IMR-90 (cell line): ENCODE results near the gene NPM1. TPM values are rescaled to one million over a fixed set of nuclear protein-coding genes. Genes with fewer than 3 reads are reported as not detected.

Experiments
- ATAC-seq: fragments of 200-7000 bp; cut with Tn5 transposase; 2 replicates; pipeline ENCODE4 v1.9.1; 2020; ENCODE audit warnings: low read depth, mild to moderate bottlenecking, moderate library complexity
- BruUV-seq: library from RNA; stranded (reverse); fragments of 400-500 nt; replicated peaks from 2 replicates; lab custom pipeline; 2021; lab: Mats Ljungman, UMichigan
- CTCF ChIA-PET: fragments of 300-600 bp; formaldehyde crosslinking; extraction: SDS; loops from one replicate; lab custom pipeline; 2021; ENCODE audit warnings: antibody characterized with exemption; lab: Yijun Ruan, JAX
- POLR2A ChIA-PET: fragments of 300-600 bp; sonication (Branson Sonifier 250); formaldehyde crosslinking; loops from one replicate; lab custom pipeline; 2022; ENCODE audit warnings: antibody characterized with exemption; ENCODE audit not compliant: unreplicated experiment; lab: Charles Lee
- DNase-seq: peaks from one replicate; pipeline ENCODE4 v3.0.0; 2013
- H2AFZ ChIP-seq: replicated peaks from 2 replicates; pipeline ENCODE3; 2013; ENCODE audit warnings: low read length, mild to moderate bottlenecking; ENCODE audit not compliant: poor library complexity
- H2AK5ac ChIP-seq: 2 replicates; pipeline ENCODE4 v1.6.1; 2013; ENCODE audit warnings: low read depth, low read length, inconsistent platforms
- H2AK9ac ChIP-seq: replicated peaks from 2 replicates; pipeline ENCODE3; 2013; ENCODE audit warnings: mild to moderate bottlenecking, low read depth, low read length, moderate library complexity; ENCODE audit not compliant: poor library complexity
- H2BK120ac ChIP-seq: 2 replicates; pipeline ENCODE4 v1.6.1; 2013; ENCODE audit warnings: low read depth, low read length, inconsistent platforms
- H2BK15ac ChIP-seq: 3 replicates; pipeline ENCODE4 v1.6.1; 2013; ENCODE audit warnings: low read depth, low read length, inconsistent platforms
- H2BK20ac ChIP-seq: 2 replicates; pipeline ENCODE4 v1.6.1; 2013; ENCODE audit warnings: low read depth, mild to moderate bottlenecking, inconsistent platforms, low read length, moderate library complexity
- H2BK5ac ChIP-seq: 2 replicates; pipeline ENCODE4 v1.6.1; 2013; ENCODE audit warnings: mild to moderate bottlenecking, low read depth, low read length, inconsistent platforms; ENCODE audit not compliant: poor library complexity, severe bottlenecking
- H3K14ac ChIP-seq: replicated peaks from 2 replicates; pipeline ENCODE4 v1.6.1; 2013; ENCODE audit warnings: low read depth, low read length, inconsistent platforms
- H3K18ac ChIP-seq: 2 replicates; pipeline ENCODE4 v1.6.1; 2013; ENCODE audit warnings: low read depth, low read length, control low read depth
- H3K23ac ChIP-seq: 2 replicates; pipeline ENCODE4 v1.6.1; 2013; ENCODE audit warnings: low read depth, low read length, inconsistent platforms
- H3K27ac ChIP-seq: 2 replicates; pipeline ENCODE4 v1.5.1; 2013; ENCODE audit warnings: mild to moderate bottlenecking, control low read depth, low read length; ENCODE audit not compliant: insufficient read depth
- H3K27me3 ChIP-seq: 2 replicates; pipeline ENCODE4 v1.6.1; 2013; ENCODE audit warnings: low read length; ENCODE audit not compliant: control insufficient read depth, insufficient read depth
- H3K36me3 ChIP-seq: 2 replicates; pipeline ENCODE4 v1.6.1; 2013; ENCODE audit warnings: low read length, mixed read lengths; ENCODE audit not compliant: control insufficient read depth, insufficient read depth
- H3K4ac ChIP-seq: 2 replicates; pipeline ENCODE4 v1.6.1; 2013; ENCODE audit warnings: low read depth, low read length, inconsistent platforms
- H3K4me1 ChIP-seq: 2 replicates; pipeline ENCODE4 v1.6.1; 2013; ENCODE audit warnings: low read length, mixed read lengths; ENCODE audit not compliant: control insufficient read depth, insufficient read depth
- H3K4me2 ChIP-seq: 2 replicates; pipeline ENCODE4 v1.6.1; 2013; ENCODE audit warnings: low read depth, mild to moderate bottlenecking, control low read depth, low read length, moderate library complexity
- H3K4me3 ChIP-seq: 2 replicates; pipeline ENCODE4 v1.5.1; 2013; ENCODE audit warnings: low read depth, mild to moderate bottlenecking, control low read depth, low read length, moderate library complexity; ENCODE audit not compliant: insufficient read depth
- H3K56ac ChIP-seq: 2 replicates; pipeline ENCODE4 v1.6.1; 2013; ENCODE audit warnings: low read length, inconsistent platforms; ENCODE audit not compliant: insufficient read depth; ENCODE audit errors: extremely low read depth
- H3K79me1 ChIP-seq, 2 experiments: 2 replicates each; pipeline ENCODE4 v1.6.1; 2013; ENCODE audit warnings: low read length in 2 of 2, inconsistent platforms in 1 of 2, low read depth in 1 of 2
- H3K9ac ChIP-seq: 2 replicates; pipeline ENCODE4 v1.6.1; 2013; ENCODE audit warnings: low read depth, low read length, control low read depth
- H3K9me1 ChIP-seq: 2 replicates; pipeline ENCODE4 v1.6.1; 2013; ENCODE audit warnings: low read length, inconsistent platforms; ENCODE audit not compliant: insufficient read depth
- H3K9me3 ChIP-seq: 2 replicates; pipeline ENCODE4 v1.6.1; 2013; ENCODE audit warnings: low read length; ENCODE audit not compliant: control insufficient read depth, insufficient read depth
- H4K20me1 ChIP-seq: 2 replicates; pipeline ENCODE4 v1.6.1; 2013; ENCODE audit warnings: low read length, inconsistent platforms; ENCODE audit not compliant: insufficient read depth
- H4K5ac ChIP-seq: 2 replicates; pipeline ENCODE4 v1.6.1; 2013; ENCODE audit warnings: mild to moderate bottlenecking, low read depth, low read length, control low read depth
- H4K8ac ChIP-seq, 2 experiments: 2 replicates each; pipeline ENCODE4 v1.6.1; 2013; ENCODE audit warnings: low read depth in 2 of 2, low read length in 2 of 2, control low read depth in 1 of 2, inconsistent platforms in 1 of 2
- H4K91ac ChIP-seq: 2 replicates; pipeline ENCODE4 v1.6.1; 2013; ENCODE audit warnings: low read depth, low read length, inconsistent platforms; ENCODE audit not compliant: insufficient read depth
- BHLHE40 ChIP-seq: fragments of 150-350 bp; IDR thresholded peaks from 2 replicates; pipeline ENCODE4 v1.6.1; 2016; ENCODE audit warnings: mild to moderate bottlenecking, low read depth, low read length
- CEBPB ChIP-seq: IDR thresholded peaks from 2 replicates; pipeline ENCODE4 v1.6.1; 2012; ENCODE audit warnings: low read depth, low read length, improper control_type of control experiment
- CHD1 ChIP-seq: IDR thresholded peaks from 2 replicates; pipeline ENCODE4 v1.6.1; 2012; ENCODE audit warnings: low read depth, low read length, improper control_type of control experiment
- CTCF ChIP-seq: conservative IDR thresholded peaks from 2 replicates; pipeline ENCODE4 v1.5.1; 2012; ENCODE audit warnings: mild to moderate bottlenecking, low read depth, low read length, improper control_type of control experiment
- ELK1 ChIP-seq: fragments of 150-350 bp; IDR thresholded peaks from 2 replicates; pipeline ENCODE4 v1.6.1; 2016; ENCODE audit warnings: low read depth, mild to moderate bottlenecking, low read length, moderate library complexity, borderline replicate concordance
- FOS ChIP-seq: fragments of 150-350 bp; IDR thresholded peaks from 2 replicates; pipeline ENCODE4 v1.6.1; 2016; ENCODE audit warnings: low read depth, low read length
- MAFK ChIP-seq: IDR thresholded peaks from 2 replicates; pipeline ENCODE4 v1.6.1; 2012; ENCODE audit warnings: low read depth, low read length, improper control_type of control experiment
- MAZ ChIP-seq: IDR thresholded peaks from 2 replicates; pipeline ENCODE4 v1.6.1; 2012; ENCODE audit warnings: low read depth, mild to moderate bottlenecking, low read length, improper control_type of control experiment, moderate library complexity, borderline replicate concordance
- MXI1 ChIP-seq: IDR thresholded peaks from 2 replicates; pipeline ENCODE4 v1.6.1; 2012; ENCODE audit warnings: low read depth, mild to moderate bottlenecking, low read length, moderate library complexity, borderline replicate concordance
- POLR2A ChIP-seq: IDR thresholded peaks from 2 replicates; pipeline ENCODE4 v1.6.1; 2012; ENCODE audit warnings: mild to moderate bottlenecking, low read depth, low read length
- RAD21 ChIP-seq: IDR thresholded peaks from 2 replicates; pipeline ENCODE4 v1.6.1; 2012; ENCODE audit warnings: low read length, improper control_type of control experiment
- RCOR1 ChIP-seq: IDR thresholded peaks from 2 replicates; pipeline ENCODE4 v1.6.1; 2012; ENCODE audit warnings: mild to moderate bottlenecking, low read length, improper control_type of control experiment; ENCODE audit not compliant: insufficient replicate concordance
- RFX5 ChIP-seq: IDR thresholded peaks from 2 replicates; pipeline ENCODE4 v1.8.0; 2012; ENCODE audit warnings: low read depth, mild to moderate bottlenecking, low read length, moderate library complexity
- SMC3 ChIP-seq: fragments of 150-350 bp; IDR thresholded peaks from 2 replicates; pipeline ENCODE4 v1.6.1; 2016; ENCODE audit warnings: low read depth, mild to moderate bottlenecking, antibody characterized with exemption, low read length, moderate library complexity
- WGBS, 2 experiments: methylation state at CpG; one replicate each; pipeline versions ENCODE4 v1.1.5 to v1.1.7; 2013; ENCODE audit warnings: missing lambda C conversion rate in 2 of 2; ENCODE audit not compliant: insufficient read length in 1 of 2; ENCODE audit errors: extremely low coverage in 2 of 2; 5-methylcytosine and 5-hydroxymethylcytosine counted together
- dilution Hi-C: fragments of 300-500 bp; cut with HindIII; formaldehyde crosslinking; loops from one replicate; pipeline ENCODE4 v1.14.3; 2018; ENCODE audit warnings: low sequenced_read_pairs; ENCODE audit not compliant: unreplicated experiment
- in situ Hi-C: fragments of 300-500 bp; cut with MboI; formaldehyde crosslinking; loops from 3 replicates; pipeline ENCODE4 v1.14.3; 2019; ENCODE audit warnings: low sequenced_read_pairs, inconsistent platforms, mixed read lengths
- intact Hi-C: fragments of 100-400 bp; cut with micrococcal nuclease; formaldehyde crosslinking; loops from 2 replicates; pipeline ENCODE4 v1.10.0; 2022
- polyA plus RNA-seq, 3 experiments: library from polyadenylated mRNA; depleted of rRNA; stranded (reverse); fragments of >200 nt; gene quantifications; 2 replicates each; pipeline ENCODE4 v1.2.3, GENCODE V29; 2012; ENCODE audit warnings: low replicate concordance in 1 of 3
- total RNA-seq: library from RNA; depleted of rRNA; stranded (reverse); fragments of >200 nt; gene quantifications from 2 replicates; pipeline ENCODE4 v1.2.3, GENCODE V29; 2012

Gene NPM1
- total and polyA plus RNA-seq, 2 of the 4 experiments (the other 2 are of a cell fraction): 856 to 929 TPM

DNA sequence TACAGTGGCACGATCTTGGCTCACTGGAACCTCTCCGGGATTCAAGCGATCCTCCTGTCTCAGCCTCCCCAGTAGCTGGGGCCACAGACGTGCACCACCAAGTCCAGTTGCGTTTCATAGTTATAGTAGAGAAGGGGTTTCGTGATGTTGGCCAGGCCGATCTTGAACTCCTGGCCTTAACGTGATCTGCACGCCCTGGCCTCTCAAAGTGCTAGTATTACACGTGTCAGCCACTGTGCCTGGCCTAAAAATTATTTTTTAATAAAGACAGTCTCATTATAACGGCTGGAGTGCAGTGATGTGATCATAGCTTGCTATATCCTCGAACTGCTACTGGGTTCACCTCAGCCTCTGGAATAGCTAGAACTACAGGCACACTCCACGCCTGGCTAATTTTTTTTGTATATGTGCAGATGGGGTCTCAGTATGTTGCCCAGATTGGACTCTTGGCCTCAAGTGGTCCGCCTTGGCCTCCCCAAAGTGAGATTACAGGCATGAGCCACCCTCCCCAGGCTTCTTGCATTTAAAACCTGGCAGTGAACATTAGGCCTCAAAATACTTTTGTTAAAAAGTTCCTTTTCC is 4.4 kb downstream of the NPM1 start:
- H3K56ac ChIP-seq: no peak overlapping the region
- no peak overlapping the region for H3K4me3 ChIP-seq
- H3K4me1 ChIP-seq: no peaks in the 10 kb centered on the region; the same call in 1 of the 2 replicates
- peaks cover 93% of the 10 kb centered on the region for H4K20me1 ChIP-seq
- no CpG with 5 or more reads among the region's 14 CpGs for WGBS, 2 experiments
- intact Hi-C loops (no loop called here), dilution Hi-C loops (no loop called here), in situ Hi-C loops (no loop called here)
- CTCF ChIA-PET: interaction anchor here (0.7 kb wide), 2 partner anchors 32 to 70 kb away, joined by 4 to 7 read pairs; no protein-coding TSS in a partner anchor
- no peak overlapping the region for H3K4ac ChIP-seq
- no peak overlapping the region for H3K27ac ChIP-seq
- no peaks in the 10 kb centered on the region for H3K27me3 ChIP-seq
- H2BK15ac ChIP-seq: no peak overlapping the region
- no peak overlapping the region for H2AK9ac ChIP-seq
- no peak overlapping the region for H3K18ac ChIP-seq
- peaks cover 7% of the 10 kb centered on the region; the same call in 1 of the 2 replicates for H3K9me1 ChIP-seq
- H3K9me3 ChIP-seq: no peaks in the 10 kb centered on the region
- no peak overlapping the region for H3K9ac ChIP-seq
- H4K5ac ChIP-seq: no peak overlapping the region
- no peak overlapping the region for H4K8ac ChIP-seq
- H3K79me1 ChIP-seq: peaks cover 0 to 33% of the 10 kb centered on the region in 2 experiments; a peak in 2 of 4 replicates
- TF ChIP-seq BHLHE40 (no peak), CEBPB (no peak), MXI1 (no peak), ELK1 (no peak), RAD21 (no peak), POLR2A (no peak), MAZ (no peak), RCOR1 (no peak), CHD1 (no peak), CTCF (no peak), RFX5 (no peak), FOS (no peak), MAFK (no peak), SMC3 (no peak)
- no peak for ATAC-seq
- H3K36me3 ChIP-seq: peaks cover 39% of the 10 kb centered on the region
- H2BK5ac ChIP-seq: no peak overlapping the region
- no peak overlapping the region for H2BK120ac ChIP-seq
- H4K91ac ChIP-seq: no peak overlapping the region
- DNase-seq: no peak
- POLR2A ChIA-PET: no interaction called here
- H3K14ac ChIP-seq: no peak overlapping the region
- no peak overlapping the region for H2AK5ac ChIP-seq
- no TSS peak for BruUV-seq
- no peak overlapping the region for H3K4me2 ChIP-seq
- H2AFZ ChIP-seq: no peak overlapping the region
- H3K23ac ChIP-seq: no peak overlapping the region
- H2BK20ac ChIP-seq: no peak overlapping the region
